NB4 (cell line): ENCODE data around the gene TTLL5.

Experiments
- DNase-seq: peaks from one replicate; pipeline ENCODE4 v3.0.0; 2010; ENCODE audit warnings: low read depth
- H3K4me3 ChIP-seq: one replicate; pipeline ENCODE4 v1.5.1; 2011; ENCODE audit warnings: mild to moderate bottlenecking, low read depth, low read length, moderate library complexity
- MAX ChIP-seq: IDR thresholded peaks from 2 replicates; pipeline ENCODE4 v1.6.1; 2011; ENCODE audit warnings: low read depth, low read length
- MYC ChIP-seq: IDR thresholded peaks from 2 replicates; pipeline ENCODE4 v1.6.1; 2011; ENCODE audit warnings: low read depth, low read length
- POLR2A ChIP-seq: IDR thresholded peaks from 2 replicates; pipeline ENCODE4 v1.6.1; 2011; ENCODE audit warnings: mild to moderate bottlenecking; ENCODE audit not compliant: insufficient read length; ENCODE audit errors: extremely low read depth
- TF ChIP-seq, protein P1 (sequence below): IDR thresholded peaks from one replicate; pipeline ENCODE4 v1.5.1; 2012; ENCODE audit warnings: low read depth, low read length

The TTLL5 gene

DNA sequence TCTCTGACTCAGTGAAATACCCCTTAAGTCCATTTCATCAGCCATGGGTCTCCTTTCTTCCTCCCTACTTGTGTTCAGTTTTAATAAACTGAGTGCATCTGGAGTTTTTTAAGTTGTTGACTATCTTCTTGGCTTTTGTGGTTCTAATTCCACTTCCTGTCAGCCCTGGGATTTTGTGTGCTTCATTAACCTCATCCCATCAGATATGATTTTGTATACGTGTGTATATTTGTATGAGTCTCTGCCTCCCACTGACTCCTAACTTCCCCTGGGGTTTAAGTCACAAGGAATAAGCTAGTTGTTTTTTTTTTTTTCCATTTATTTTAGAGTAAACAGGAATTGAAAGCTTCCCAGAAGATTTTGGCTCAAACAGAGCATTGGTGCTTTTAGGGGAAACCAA is 62.7 kb downstream of the TTLL5 start:
- H3K4me3 ChIP-seq, result no peak overlapping the region
- TF ChIP-seq MYC (no peak), MAX (no peak), POLR2A (no peak)
- TF ChIP-seq, protein P1, sequence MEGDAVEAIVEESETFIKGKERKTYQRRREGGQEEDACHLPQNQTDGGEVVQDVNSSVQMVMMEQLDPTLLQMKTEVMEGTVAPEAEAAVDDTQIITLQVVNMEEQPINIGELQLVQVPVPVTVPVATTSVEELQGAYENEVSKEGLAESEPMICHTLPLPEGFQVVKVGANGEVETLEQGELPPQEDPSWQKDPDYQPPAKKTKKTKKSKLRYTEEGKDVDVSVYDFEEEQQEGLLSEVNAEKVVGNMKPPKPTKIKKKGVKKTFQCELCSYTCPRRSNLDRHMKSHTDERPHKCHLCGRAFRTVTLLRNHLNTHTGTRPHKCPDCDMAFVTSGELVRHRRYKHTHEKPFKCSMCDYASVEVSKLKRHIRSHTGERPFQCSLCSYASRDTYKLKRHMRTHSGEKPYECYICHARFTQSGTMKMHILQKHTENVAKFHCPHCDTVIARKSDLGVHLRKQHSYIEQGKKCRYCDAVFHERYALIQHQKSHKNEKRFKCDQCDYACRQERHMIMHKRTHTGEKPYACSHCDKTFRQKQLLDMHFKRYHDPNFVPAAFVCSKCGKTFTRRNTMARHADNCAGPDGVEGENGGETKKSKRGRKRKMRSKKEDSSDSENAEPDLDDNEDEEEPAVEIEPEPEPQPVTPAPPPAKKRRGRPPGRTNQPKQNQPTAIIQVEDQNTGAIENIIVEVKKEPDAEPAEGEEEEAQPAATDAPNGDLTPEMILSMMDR, result no peak
- DNase-seq, result no peak

GRCh38 chr14:75724414-75725204 is 63.6 kb downstream of the TTLL5 start:
- no peak overlapping the region for H3K4me3 ChIP-seq
- DNase-seq, result no peak
- no peak for TF ChIP-seq MAX
- no peak for TF ChIP-seq MYC
- no peak for TF ChIP-seq POLR2A
- TF ChIP-seq, protein P1, result no peak

GRCh38 chr14:75725481-75725880 is 64.4 kb downstream of the TTLL5 start:
- no peak for DNase-seq
- TF ChIP-seq MYC (no peak), POLR2A (no peak), MAX (no peak)
- TF ChIP-seq, protein P1, result no peak
- no peak overlapping the region for H3K4me3 ChIP-seq

- DNase-seq, result no peak
- H3K4me3 ChIP-seq, result no peak overlapping the region
- TF ChIP-seq, protein P1, result no peak
- no peak for TF ChIP-seq POLR2A
- TF ChIP-seq MYC, result no peak
- TF ChIP-seq MAX, result no peak
These were observed 65.3 kb downstream of the TTLL5 start for GRCh38 chr14:75726321-75726720.

DNA sequence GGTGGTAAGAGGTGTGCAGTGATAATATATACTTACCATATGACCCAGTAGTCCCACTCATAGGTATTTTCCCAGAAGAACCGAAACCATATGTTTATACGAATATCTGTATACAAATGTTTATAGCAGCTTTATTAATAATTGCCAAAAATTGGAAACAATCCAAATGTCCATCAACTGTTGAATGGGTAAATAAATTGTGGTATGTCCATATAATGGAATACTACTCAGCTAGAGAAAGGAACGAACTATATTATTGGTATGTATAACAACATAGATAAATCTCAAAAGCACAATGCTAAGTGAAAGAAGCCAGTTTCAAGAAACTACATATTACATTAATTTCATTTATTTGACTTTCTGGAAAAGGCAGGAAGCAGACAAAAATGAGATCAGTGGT is 66.1 kb downstream of the TTLL5 start:
- TF ChIP-seq, protein P1, result no peak
- no peak for TF ChIP-seq MAX
- no peak for TF ChIP-seq MYC
- TF ChIP-seq POLR2A, result no peak
- no peak for DNase-seq

More for the DNA sequence above, 66.1 kb downstream of the TTLL5 start:
- no peak overlapping the region for H3K4me3 ChIP-seq
